SK-N-SH (cell line): ENCODE results near the gene PAPPA2.

Experiments used
- CTCF ChIP-seq: fragments of 200-600 bp; sonication (generic); IDR thresholded peaks from 2 replicates; pipeline ENCODE4 v1.6.1; 2017; ENCODE audit warnings: antibody characterized with exemption, mild to moderate bottlenecking, moderate library complexity
- JUND ChIP-seq: IDR thresholded peaks from 2 replicates; pipeline ENCODE4 v1.4.0; 2012
- MAX ChIP-seq: IDR thresholded peaks from 2 replicates; pipeline ENCODE4 v1.4.0; 2012; ENCODE audit warnings: low read depth
- SMC3 ChIP-seq: IDR thresholded peaks from 2 replicates; pipeline ENCODE4 v1.6.1; 2012; ENCODE audit warnings: low read depth, low read length, improper control_type of control experiment

GRCh38 chr1:176885341-176885740, 422.4 kb downstream of the PAPPA2 start:
- no peak for TF ChIP-seq JUND
- no peak for TF ChIP-seq SMC3
- TF ChIP-seq MAX = no peak
- no peak for TF ChIP-seq CTCF
